HG03558 (cell line): ENCODE measurements around the gene HOXB1.

Experiments used
- ATAC-seq: cut with Tn5 transposase; IDR thresholded peaks from one replicate; pipeline ENCODE4 v1.9.1; 2021; ENCODE audit warnings: moderate number of reproducible peaks; ENCODE audit not compliant: unreplicated experiment; ENCODE audit errors: extremely low read depth

The HOXB1 gene

GRCh38 chr17:48567646-48568354, 37.0 kb upstream of the HOXB1 start:
- ATAC-seq = no peak

GRCh38 chr17:48567209-48567608, 36.4 kb upstream of the HOXB1 start:
- no peak for ATAC-seq

- no peak for ATAC-seq
Observed at GRCh38 chr17:48566717-48567116, 35.9 kb upstream of the HOXB1 start.

GRCh38 chr17:48565925-48566710, 35.3 kb upstream of the HOXB1 start:
- ATAC-seq = no peak

GRCh38 chr17:48565022-48565554, 34.3 kb upstream of the HOXB1 start:
- no peak for ATAC-seq

GRCh38 chr17:48564188-48565021, 33.6 kb upstream of the HOXB1 start:
- no peak for ATAC-seq

- ATAC-seq = no peak
Observed at GRCh38 chr17:48563867-48564187, 33.0 kb upstream of the HOXB1 start.

GRCh38 chr17:48563385-48563838, 32.6 kb upstream of the HOXB1 start:
- no peak for ATAC-seq

GRCh38 chr17:48562934-48563333, 32.1 kb upstream of the HOXB1 start:
- no peak for ATAC-seq

GRCh38 chr17:48561884-48562810, 31.3 kb upstream of the HOXB1 start:
- ATAC-seq = no peak

- ATAC-seq = no peak
Observed at GRCh38 chr17:48559840-48560817, 29.3 kb upstream of the HOXB1 start.

GRCh38 chr17:48559122-48559839, 28.5 kb upstream of the HOXB1 start:
- ATAC-seq = no peak

- no peak for ATAC-seq
Observed at GRCh38 chr17:48558831-48559121, 28.0 kb upstream of the HOXB1 start.

GRCh38 chr17:48558057-48558830, 27.4 kb upstream of the HOXB1 start:
- no peak for ATAC-seq

- ATAC-seq = no peak
Observed at GRCh38 chr17:48556576-48557401, 26.0 kb upstream of the HOXB1 start.

- ATAC-seq = no peak
Observed at GRCh38 chr17:48556229-48556575, 25.4 kb upstream of the HOXB1 start.
